HCT116 (cell line): ENCODE data around the gene PHGDH. TPM values are rescaled to one million over a fixed set of nuclear protein-coding genes. Genes with fewer than 3 reads are reported as not detected.

ENCODE experiments used
- ATAC-seq: fragments of 200-7000 bp; cut with Tn5 transposase; 2 replicates; pipeline ENCODE4 v1.9.1; 2020; ENCODE audit warnings: mild to moderate bottlenecking, moderate library complexity
- BruUV-seq: library from RNA; stranded (reverse); fragments of 400-500 nt; replicated peaks from 2 replicates; lab custom pipeline; 2021; lab: Mats Ljungman, UMichigan
- CTCF ChIA-PET: fragments of 300-600 bp; sonication (Branson Sonifier 250); formaldehyde crosslinking; loops from one replicate; lab custom pipeline; 2021; ENCODE audit warnings: antibody characterized with exemption; lab: Charles Lee
- POLR2A ChIA-PET: fragments of 300-600, 350-600 bp; sonication (Branson Sonifier 250); formaldehyde crosslinking; loops from one replicate; lab custom pipeline; 2021; ENCODE audit warnings: antibody characterized with exemption; lab: Charles Lee
- RAD21 ChIA-PET, 2 experiments: fragments of 300-600 bp; sonication (Branson Sonifier 250); formaldehyde crosslinking; loops; one replicate each; lab custom pipeline; 2023; ENCODE audit warnings: low total read pairs in 2 of 2; ENCODE audit not compliant: uncharacterized antibody in 2 of 2, unreplicated experiment in 2 of 2, low non-redundant PET in 1 of 2; lab: Charles Lee
- DNase-seq: peaks from one replicate; pipeline ENCODE4 v3.0.0-alpha.2; 2010; ENCODE audit warnings: low read depth, low spot score
- H2AFZ ChIP-seq: fragments of 200-600 bp; shearing (Covaris generic), sonication (generic); 2 replicates; pipeline ENCODE4 v1.6.1; 2017; ENCODE audit warnings: low read depth, mixed run types, mixed read lengths, antibody characterized with exemption, low read length; ENCODE audit not compliant: poor library complexity, severe bottlenecking
- H3K27ac ChIP-seq: 2 replicates; pipeline ENCODE4 v1.5.1; 2012; ENCODE audit warnings: low read depth, low read length
- H3K27me3 ChIP-seq: fragments of 200-600 bp; sonication (generic); 2 replicates; pipeline ENCODE4 v1.6.1; 2016; ENCODE audit warnings: mixed run types, low read length, mixed read lengths; ENCODE audit not compliant: insufficient read depth
- H3K36me3 ChIP-seq, 2 experiments: fragments of 200-500 bp in 1 of 2; fragments of 200-600 bp in 1 of 2; sonication (Bioruptor generic) in 1 of 2; sonication (generic) in 1 of 2; 2 replicates each; pipeline versions ENCODE4 v1.5.1 to v1.6.1; 2014 to 2016; ENCODE audit warnings: low read length in 2 of 2, inconsistent platforms in 1 of 2, mixed read lengths in 1 of 2, mixed run types in 1 of 2; ENCODE audit not compliant: insufficient read depth in 2 of 2, control insufficient read depth in 1 of 2
- H3K4me1 ChIP-seq, 2 experiments: fragments of 200-600 bp in 1 of 2; sonication (generic) in 1 of 2; 2 replicates each; pipeline versions ENCODE4 v1.5.1 to v1.6.1; 2012 to 2017; ENCODE audit warnings: low read length in 2 of 2, inconsistent platforms in 1 of 2, mild to moderate bottlenecking in 1 of 2, mixed read lengths in 1 of 2, mixed run types in 1 of 2, moderate library complexity in 1 of 2; ENCODE audit not compliant: insufficient read depth in 2 of 2, control insufficient read depth in 1 of 2
- H3K4me2 ChIP-seq: fragments of 200-600 bp; sonication (generic); 2 replicates; pipeline ENCODE4 v1.6.1; 2017; ENCODE audit warnings: mixed run types, low read length, mixed read lengths
- H3K4me3 ChIP-seq, 2 experiments: fragments of 200-600 bp in 1 of 2; sonication (generic) in 1 of 2; replicated peaks in 1 of 2; 2 replicates each; pipeline ENCODE4 v1.5.1; 2011 to 2016; ENCODE audit warnings: low read length in 2 of 2, control low read depth in 1 of 2, low read depth in 1 of 2, mild to moderate bottlenecking in 1 of 2, mixed read lengths in 1 of 2, mixed run types in 1 of 2
- H3K79me2 ChIP-seq: fragments of 200-600 bp; sonication (generic); 2 replicates; pipeline ENCODE4 v1.6.1; 2017; ENCODE audit warnings: mild to moderate bottlenecking, mixed run types, low read length, moderate library complexity, mixed read lengths; ENCODE audit not compliant: insufficient read depth
- H3K9ac ChIP-seq: fragments of 200-600 bp; sonication (generic); 2 replicates; pipeline ENCODE4 v1.6.1; 2016; ENCODE audit warnings: low read length, mixed read lengths
- H3K9me2 ChIP-seq: fragments of 200-600 bp; sonication (generic), shearing (Covaris generic); 2 replicates; pipeline ENCODE4 v1.6.1; 2017; ENCODE audit warnings: mixed run types, mild to moderate bottlenecking, moderate library complexity; ENCODE audit not compliant: insufficient read depth
- H3K9me3 ChIP-seq, 2 experiments: fragments of 200-500 bp in 1 of 2; fragments of 200-600 bp in 1 of 2; sonication (Bioruptor generic) in 1 of 2; sonication (generic) in 1 of 2; 2 replicates each; pipeline ENCODE4 v1.6.1; 2014 to 2017; ENCODE audit warnings: low read length in 2 of 2, mixed read lengths in 2 of 2, inconsistent platforms in 1 of 2, low read depth in 1 of 2, mild to moderate bottlenecking in 1 of 2, mixed run types in 1 of 2, moderate library complexity in 1 of 2; ENCODE audit not compliant: control insufficient read depth in 1 of 2, insufficient read depth in 1 of 2
- H4K20me1 ChIP-seq: fragments of 200-600 bp; sonication (generic), shearing (Covaris generic); 2 replicates; pipeline ENCODE4 v1.6.1; 2017; ENCODE audit warnings: mixed run types, mild to moderate bottlenecking, moderate library complexity; ENCODE audit not compliant: insufficient read depth
- CBX3 ChIP-seq: IDR thresholded peaks from 2 replicates; pipeline ENCODE4 v1.6.1; 2012; ENCODE audit warnings: low read depth
- CEBPB ChIP-seq: IDR thresholded peaks from 2 replicates; pipeline ENCODE4 v1.6.1; 2012; ENCODE audit warnings: low read depth
- CTCF ChIP-seq, 3 experiments: fragments of 200-600 bp in 1 of 3; sonication (generic) in 1 of 3; IDR thresholded peaks in 2 of 3; conservative IDR thresholded peaks in 1 of 3; 2 replicates each; pipeline ENCODE4 v1.5.1; 2012 to 2017; ENCODE audit warnings: low read depth in 2 of 3, low read length in 2 of 3, antibody characterized with exemption in 1 of 3, borderline replicate concordance in 1 of 3, control low read depth in 1 of 3, mild to moderate bottlenecking in 1 of 3, mixed read lengths in 1 of 3, mixed run types in 1 of 3, moderate library complexity in 1 of 3; ENCODE audit not compliant: insufficient read depth in 1 of 3
- EZH2phosphoT487 ChIP-seq: fragments of 200-600 bp; IDR thresholded peaks from 2 replicates; pipeline ENCODE4 v1.6.1; 2018; ENCODE audit warnings: antibody characterized with exemption, borderline replicate concordance
- JUND ChIP-seq: IDR thresholded peaks from 2 replicates; pipeline ENCODE4 v1.6.1; 2012
- MAX ChIP-seq: IDR thresholded peaks from 2 replicates; pipeline ENCODE4 v1.6.1; 2012
- POLR2A ChIP-seq: IDR thresholded peaks from 2 replicates; pipeline ENCODE4 v1.7.0; 2011; ENCODE audit warnings: borderline replicate concordance; ENCODE audit not compliant: insufficient read depth, insufficient read length; ENCODE audit errors: extremely low read depth
- SP1 ChIP-seq: IDR thresholded peaks from 2 replicates; pipeline ENCODE4 v1.6.1; 2012; ENCODE audit warnings: low read depth
- SRF ChIP-seq: IDR thresholded peaks from 2 replicates; pipeline ENCODE4 v1.6.1; 2012; ENCODE audit warnings: low read depth
- ZNF274 ChIP-seq: fragments of 200-500 bp; sonication (Bioruptor generic); IDR thresholded peaks from 2 replicates; pipeline ENCODE4 v1.6.1; 2014; ENCODE audit warnings: mild to moderate bottlenecking, low read depth, low read length, inconsistent platforms
- intact Hi-C: fragments of 100-400 bp; cut with micrococcal nuclease; formaldehyde crosslinking; loops from 2 replicates; pipeline ENCODE4 v1.10.0; 2022
- total RNA-seq: library from RNA; stranded (reverse); gene quantifications from one replicate; pipeline ENCODE4 v1.2.1, GENCODE V29; 2021; ENCODE audit not compliant: unreplicated experiment
- TF ChIP-seq, protein P1 (sequence below): IDR thresholded peaks from 2 replicates; pipeline ENCODE4 v1.6.1; 2011; ENCODE audit warnings: mild to moderate bottlenecking, low read length, moderate library complexity; ENCODE audit not compliant: insufficient replicate concordance; ENCODE audit errors: extremely low read depth

The PHGDH gene
- total RNA-seq, 1 experiment from 2014 or later = 187 TPM

- Histone ChIP-seq H3K4me2 (no peak overlapping the region), H4K20me1 (no peaks in the 10 kb centered on the region), H3K4me1 (peaks cover 10 to 25% of the 10 kb centered on the region in 2 experiments), H3K27me3 (no peaks in the 10 kb centered on the region), H3K79me2 (no peaks in the 10 kb centered on the region), H3K9me3 (no peaks in the 10 kb centered on the region), H2AFZ (no peak overlapping the region), H3K4me3 (no peak overlapping the region), H3K9me2 (no peaks in the 10 kb centered on the region), H3K27ac (no peak overlapping the region), H3K36me3 (no peaks in the 10 kb centered on the region), H3K9ac (no peak overlapping the region)
- intact Hi-C loops = loop anchor here (5.0 to 10.0 kb wide), 2 partner anchors 202 to 389 kb away; no protein-coding TSS in a partner anchor
- no peak for ATAC-seq
- POLR2A ChIA-PET = no interaction called here
- DNase-seq = no peak
- RAD21 ChIA-PET = no interaction called here
- TF ChIP-seq MAX = no peak
- TF ChIP-seq POLR2A = no peak
- TF ChIP-seq SP1 = no peak
- TF ChIP-seq CTCF (IDR thresholded peaks at IDR 0.05 in 2 of 3, conservative IDR thresholded peaks at IDR 0.05 in 1 of 3; ENCODE audit: borderline replicate concordance in 1 of 3, insufficient read depth in 1 of 3, low read depth in 2 of 3, low read length in 2 of 3) = no peak
- BruUV-seq = no TSS peak
- CTCF ChIA-PET = interaction anchor here (0.7 to 4.6 kb wide), 7 partner anchors 11 to 304 kb away, joined by 3 to 69 read pairs (median 4); partner anchors contain the start of gene PHGDH
Observed at GRCh38 chr1:119676571-119677206, 35.0 kb upstream of the PHGDH start.

DNA sequence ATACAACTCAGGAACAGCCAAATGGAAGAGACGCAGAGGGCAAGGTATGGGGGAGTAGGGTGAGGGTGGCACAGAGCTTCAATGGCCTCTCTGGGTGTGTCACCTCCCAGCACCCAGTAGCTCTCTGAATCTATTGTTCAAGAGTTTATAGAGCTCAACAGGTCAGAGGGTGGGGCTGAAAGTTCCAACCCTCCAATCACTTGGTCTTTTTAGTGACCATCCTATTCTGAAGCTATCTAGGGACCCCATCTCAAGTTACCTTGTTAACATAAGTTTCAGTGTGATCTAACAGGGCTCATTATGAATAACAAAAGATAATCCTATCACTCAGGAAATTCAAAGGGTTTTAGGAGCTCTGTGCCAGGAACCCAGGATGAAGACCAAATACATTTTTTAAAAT is 32.5 kb upstream of the PHGDH start:
- Histone ChIP-seq H3K9me2 (no peaks in the 10 kb centered on the region), H3K27ac (no peak overlapping the region), H3K27me3 (no peaks in the 10 kb centered on the region), H3K9ac (no peak overlapping the region), H2AFZ (no peak overlapping the region), H3K4me3 (no peak overlapping the region), H3K36me3 (no peaks in the 10 kb centered on the region), H3K9me3 (no peaks in the 10 kb centered on the region), H4K20me1 (no peaks in the 10 kb centered on the region), H3K4me1 (peaks cover 10 to 18% of the 10 kb centered on the region in 2 experiments), H3K79me2 (no peaks in the 10 kb centered on the region), H3K4me2 (no peak overlapping the region)
- ATAC-seq (no peak), DNase-seq (no peak)
- intact Hi-C loops = loop anchor here (5.0 to 10.0 kb wide), 2 partner anchors 204 to 392 kb away; no protein-coding TSS in a partner anchor
- TF ChIP-seq CBX3 (no peak), EZH2phosphoT487 (no peak), SRF (no peak), ZNF274 (no peak), CEBPB (no peak), JUND (no peak)
- TF ChIP-seq, protein P1, sequence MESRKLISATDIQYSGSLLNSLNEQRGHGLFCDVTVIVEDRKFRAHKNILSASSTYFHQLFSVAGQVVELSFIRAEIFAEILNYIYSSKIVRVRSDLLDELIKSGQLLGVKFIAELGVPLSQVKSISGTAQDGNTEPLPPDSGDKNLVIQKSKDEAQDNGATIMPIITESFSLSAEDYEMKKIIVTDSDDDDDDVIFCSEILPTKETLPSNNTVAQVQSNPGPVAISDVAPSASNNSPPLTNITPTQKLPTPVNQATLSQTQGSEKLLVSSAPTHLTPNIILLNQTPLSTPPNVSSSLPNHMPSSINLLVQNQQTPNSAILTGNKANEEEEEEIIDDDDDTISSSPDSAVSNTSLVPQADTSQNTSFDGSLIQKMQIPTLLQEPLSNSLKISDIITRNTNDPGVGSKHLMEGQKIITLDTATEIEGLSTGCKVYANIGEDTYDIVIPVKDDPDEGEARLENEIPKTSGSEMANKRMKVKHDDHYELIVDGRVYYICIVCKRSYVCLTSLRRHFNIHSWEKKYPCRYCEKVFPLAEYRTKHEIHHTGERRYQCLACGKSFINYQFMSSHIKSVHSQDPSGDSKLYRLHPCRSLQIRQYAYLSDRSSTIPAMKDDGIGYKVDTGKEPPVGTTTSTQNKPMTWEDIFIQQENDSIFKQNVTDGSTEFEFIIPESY = no peak
- CTCF ChIA-PET = no interaction called here
- POLR2A ChIA-PET = no interaction called here
- no TSS peak for BruUV-seq
- RAD21 ChIA-PET = no interaction called here
